ENCODE measurements around the gene RAB14. TPM values are rescaled to one million over a fixed set of nuclear protein-coding genes. Genes with fewer than 3 reads are reported as not detected.

The RAB14 gene
- total and polyA plus RNA-seq, 2 donors (not counting 1 experiment from before 2014, with no cell fraction given), result 20.4 to 52.6 TPM

GRCh38 chr9:121217609-121218292, 16.1 kb upstream of the RAB14 start:
- CTCF ChIA-PET, result interaction anchor here (0.6 to 1.4 kb wide), 5 partner anchors 9 to 148 kb away, joined by 3 to 6 read pairs (median 3); no protein-coding TSS in a partner anchor
- no peak overlapping the region for H3K4me3 ChIP-seq (ENCODE audit: control extremely low read depth in 1 of 5, extremely low read depth in 1 of 5, insufficient read depth in 1 of 5, low read depth in 2 of 5, low read length in 4 of 5)
- WGBS (ENCODE audit: insufficient coverage), result 71% methylated on average over 1 of the region's 4 CpGs

More at GRCh38 chr9:121217609-121218292, 16.1 kb upstream of the RAB14 start:
- H3K27ac Mint-ChIP-seq, result no peak overlapping the region
- H3K27me3 Mint-ChIP-seq, result no peaks in the 10 kb centered on the region
- peaks cover 3 to 12% of the 10 kb centered on the region in 2 experiments for H3K36me3 ChIP-seq (replicated peaks in 1 of 2; ENCODE audit: control extremely low read depth in 1 of 2, control insufficient read depth in 1 of 2, extremely low read depth in 1 of 2, insufficient read depth in 2 of 2, low read length in 1 of 2)
- H3K27ac ChIP-seq (ENCODE audit: low read length in 2 of 2), result no peak overlapping the region
- H3K4me3 Mint-ChIP-seq, result no peak overlapping the region
- H4K20me1 ChIP-seq (ENCODE audit: control insufficient read depth, insufficient read depth, low read length, poor library complexity, severe bottlenecking), result no peaks in the 10 kb centered on the region
- ATAC-seq (ENCODE audit: low read depth) (no peak), DNase-seq (no peak)
- peaks cover 6 to 8% of the 10 kb centered on the region in 2 donors for H3K4me1 ChIP-seq (ENCODE audit: control insufficient read depth in 2 of 2, insufficient read depth in 2 of 2, low read length in 2 of 2)
- no peak overlapping the region for H3K9ac ChIP-seq (ENCODE audit: low read length)
- no peaks in the 10 kb centered on the region for H3K27me3 ChIP-seq (replicated peaks in 1 of 4; ENCODE audit: control extremely low read depth in 1 of 4, control insufficient read depth in 3 of 4, insufficient read depth in 4 of 4, low read length in 3 of 4)
- peaks cover 12% of the 10 kb centered on the region for H3K4me1 Mint-ChIP-seq
- no peaks in the 10 kb centered on the region for H3K9me3 ChIP-seq (ENCODE audit: control extremely low read depth in 1 of 3, control insufficient read depth in 2 of 3, insufficient read depth in 1 of 3, low read length in 2 of 3)
- intact Hi-C loops (cut with micrococcal nuclease), result no loop called here
- H2AFZ ChIP-seq (ENCODE audit: insufficient read depth, low read depth, low read length, poor library complexity, severe bottlenecking), result no peak overlapping the region
- POLR2A ChIA-PET, result no interaction called here
- H3K79me2 ChIP-seq (ENCODE audit: control insufficient read depth, insufficient read depth, low read length), result peaks cover 4% of the 10 kb centered on the region
- no peaks in the 10 kb centered on the region for H3K9me3 Mint-ChIP-seq (ENCODE audit: insufficient read depth)
- no peak overlapping the region for H3K4me2 ChIP-seq (replicated peaks; ENCODE audit: low read depth, low read length, poor library complexity, severe bottlenecking)
- TF ChIP-seq EZH2 (IDR thresholded peaks at IDR 0.05; ENCODE audit: borderline replicate concordance, insufficient read depth, low read depth, low read length, poor library complexity, severe bottlenecking) (no peak), CTCF (IDR thresholded peaks at IDR 0.05) (no peak)
